Measurements from ENCODE around the gene RAB20.

GRCh38 chr13:110565296-110565695 lies 3.8 kb upstream of the RAB20 start:
- TF ChIP-seq CREB5 (CRISPR knock-in tag; IDR thresholded peaks at IDR 0.05; ENCODE audit: low read depth) (no peak), ZNF8 (CRISPR knock-in tag; IDR thresholded peaks at IDR 0.05) (no peak), ZFP3 (CRISPR knock-in tag; IDR thresholded peaks at IDR 0.05) (no peak), ZFP30 (CRISPR knock-in tag; IDR thresholded peaks at IDR 0.05) (no peak), ESRRG (CRISPR knock-in tag; IDR thresholded peaks at IDR 0.05) (no peak), CSDC2 (CRISPR knock-in tag; IDR thresholded peaks at IDR 0.05) (no peak), TSHZ2 (CRISPR knock-in tag; IDR thresholded peaks at IDR 0.05) (no peak)
- TF ChIP-seq, protein P1, sequence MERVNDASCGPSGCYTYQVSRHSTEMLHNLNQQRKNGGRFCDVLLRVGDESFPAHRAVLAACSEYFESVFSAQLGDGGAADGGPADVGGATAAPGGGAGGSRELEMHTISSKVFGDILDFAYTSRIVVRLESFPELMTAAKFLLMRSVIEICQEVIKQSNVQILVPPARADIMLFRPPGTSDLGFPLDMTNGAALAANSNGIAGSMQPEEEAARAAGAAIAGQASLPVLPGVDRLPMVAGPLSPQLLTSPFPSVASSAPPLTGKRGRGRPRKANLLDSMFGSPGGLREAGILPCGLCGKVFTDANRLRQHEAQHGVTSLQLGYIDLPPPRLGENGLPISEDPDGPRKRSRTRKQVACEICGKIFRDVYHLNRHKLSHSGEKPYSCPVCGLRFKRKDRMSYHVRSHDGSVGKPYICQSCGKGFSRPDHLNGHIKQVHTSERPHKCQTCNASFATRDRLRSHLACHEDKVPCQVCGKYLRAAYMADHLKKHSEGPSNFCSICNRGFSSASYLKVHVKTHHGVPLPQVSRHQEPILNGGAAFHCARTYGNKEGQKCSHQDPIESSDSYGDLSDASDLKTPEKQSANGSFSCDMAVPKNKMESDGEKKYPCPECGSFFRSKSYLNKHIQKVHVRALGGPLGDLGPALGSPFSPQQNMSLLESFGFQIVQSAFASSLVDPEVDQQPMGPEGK (CRISPR knock-in tag; IDR thresholded peaks at IDR 0.05; ENCODE audit: borderline replicate concordance) = no peak
- TF ChIP-seq, protein P2, sequence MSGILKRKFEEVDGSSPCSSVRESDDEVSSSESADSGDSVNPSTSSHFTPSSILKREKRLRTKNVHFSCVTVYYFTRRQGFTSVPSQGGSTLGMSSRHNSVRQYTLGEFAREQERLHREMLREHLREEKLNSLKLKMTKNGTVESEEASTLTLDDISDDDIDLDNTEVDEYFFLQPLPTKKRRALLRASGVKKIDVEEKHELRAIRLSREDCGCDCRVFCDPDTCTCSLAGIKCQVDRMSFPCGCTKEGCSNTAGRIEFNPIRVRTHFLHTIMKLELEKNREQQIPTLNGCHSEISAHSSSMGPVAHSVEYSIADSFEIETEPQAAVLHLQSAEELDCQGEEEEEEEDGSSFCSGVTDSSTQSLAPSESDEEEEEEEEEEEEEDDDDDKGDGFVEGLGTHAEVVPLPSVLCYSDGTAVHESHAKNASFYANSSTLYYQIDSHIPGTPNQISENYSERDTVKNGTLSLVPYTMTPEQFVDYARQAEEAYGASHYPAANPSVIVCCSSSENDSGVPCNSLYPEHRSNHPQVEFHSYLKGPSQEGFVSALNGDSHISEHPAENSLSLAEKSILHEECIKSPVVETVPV (CRISPR knock-in tag; IDR thresholded peaks at IDR 0.05) = no peak
